Gastrocnemius medialis (tissue), 4 donors: Measurements from ENCODE around the gene TEX52.

Experiments used
- CTCF ChIP-seq, 5 experiments: fragments of 450-650 bp in 3 of 5; fragments of 200-600 bp in 2 of 5; sonication (generic) in 2 of 5; IDR thresholded peaks in 4 of 5; conservative IDR thresholded peaks in 1 of 5; 1 replicate in 4 of 5; 2 replicates in 1 of 5; pipeline ENCODE4 v1.5.1; 2016 to 2019; ENCODE audit warnings: antibody characterized with exemption in 5 of 5, mild to moderate bottlenecking in 3 of 5, moderate library complexity in 3 of 5
- POLR2A ChIP-seq, 2 donors: fragments of 450-650 bp; IDR thresholded peaks; one replicate each; pipeline ENCODE4 v1.6.1; 2017; ENCODE audit warnings: antibody characterized with exemption in 2 of 2, mild to moderate bottlenecking in 2 of 2, moderate library complexity in 2 of 2

DNA sequence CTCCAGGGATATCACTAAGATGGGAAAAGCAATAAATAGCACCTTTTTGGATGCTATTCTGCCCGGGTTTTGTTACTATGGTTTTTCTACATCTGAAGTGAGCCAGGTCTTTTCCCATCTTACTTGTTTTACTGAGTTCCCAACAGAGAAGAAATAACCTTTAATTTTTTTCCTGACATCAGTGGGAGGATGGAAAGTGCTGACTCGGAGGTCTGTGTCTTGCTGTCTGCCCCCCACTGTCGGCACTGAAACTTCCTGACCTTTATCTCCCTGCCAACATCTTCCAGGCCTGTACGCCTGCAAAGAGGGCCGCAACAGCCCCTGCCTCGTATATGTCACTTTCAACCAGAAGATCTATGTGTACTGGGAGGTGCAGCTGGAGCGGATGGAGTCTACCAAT is 33.4 kb downstream of the TEX52 start:
- no peak for TF ChIP-seq POLR2A (IDR thresholded peaks at IDR 0.05)
- no peak for TF ChIP-seq CTCF (IDR thresholded peaks at IDR 0.05 in 4 of 5, conservative IDR thresholded peaks at IDR 0.05 in 1 of 5)
